H1 (cell line): Measurements from ENCODE around the gene DDX4. TPM values are rescaled to one million over a fixed set of nuclear protein-coding genes. Genes with fewer than 3 reads are reported as not detected.

Experiments
- CEBPB ChIP-seq: IDR thresholded peaks from 2 replicates; pipeline ENCODE4 v1.6.1; 2012; ENCODE audit warnings: low read depth, low read length
- CHD7 ChIP-seq: fragments of 300-600 bp; sonication (generic); IDR thresholded peaks from 2 replicates; pipeline ENCODE4 v1.7.1; 2012; ENCODE audit warnings: low read length, moderate library complexity, mild to moderate bottlenecking, inconsistent platforms; ENCODE audit not compliant: insufficient replicate concordance
- E2F6 ChIP-seq: IDR thresholded peaks from 2 replicates; pipeline ENCODE4 v1.6.1; 2012; ENCODE audit warnings: inconsistent platforms
- GABPA ChIP-seq: IDR thresholded peaks from 2 replicates; pipeline ENCODE4 v1.6.1; 2011; ENCODE audit warnings: mild to moderate bottlenecking, low read length, moderate library complexity, borderline replicate concordance; ENCODE audit not compliant: insufficient read depth
- MAX ChIP-seq: IDR thresholded peaks from 2 replicates; pipeline ENCODE4 v1.6.1; 2012; ENCODE audit warnings: inconsistent platforms
- RFX5 ChIP-seq: IDR thresholded peaks from 2 replicates; pipeline ENCODE4 v1.6.1; 2011; ENCODE audit warnings: low read depth, low read length, improper control_type of control experiment, borderline replicate concordance
- SAP30 ChIP-seq: fragments of 300-600 bp; sonication (generic); IDR thresholded peaks from 2 replicates; pipeline ENCODE4 v1.7.1; 2012; ENCODE audit warnings: low read length, moderate library complexity, mild to moderate bottlenecking, inconsistent platforms; ENCODE audit not compliant: insufficient read depth, insufficient replicate concordance
- SUZ12 ChIP-seq: fragments of 200-600 bp; sonication (generic); IDR thresholded peaks from 2 replicates; pipeline ENCODE4 v1.6.1; 2012; ENCODE audit warnings: mild to moderate bottlenecking, inconsistent platforms, low read length, moderate library complexity, mixed read lengths
- TEAD4 ChIP-seq: IDR thresholded peaks from 2 replicates; pipeline ENCODE4 v1.6.1; 2012; ENCODE audit warnings: low read depth, low read length, inconsistent platforms, mixed read lengths
- YY1 ChIP-seq: IDR thresholded peaks from 2 replicates; pipeline ENCODE4 v1.6.1; 2011; ENCODE audit warnings: low read depth, mild to moderate bottlenecking, low read length
- polyA plus RNA-seq, 7 experiments: library from polyadenylated mRNA; depleted of rRNA in 3 of 7; stranded (reverse) in 5 of 7; unstranded in 2 of 7; fragments of >200 nt in 5 of 7; fragments of 200-250 nt in 2 of 7; gene quantifications; 1 replicate in 5 of 7; 2 replicates in 1 of 7; 4 replicates in 1 of 7; pipeline versions ENCODE4 v1.2.1 to v1.2.3, GENCODE V29; 2011 to 2013; ENCODE audit warnings: missing spikeins in 2 of 7, mixed read lengths in 2 of 7
- total RNA-seq: library from RNA; stranded (reverse); fragmentation: NEBNext Ultra II Directional; extraction: Animal tissue kit (Norgen Biotek cat#: 25700); gene quantifications from 2 replicates; pipeline ENCODE4 v1.2.1, GENCODE V29; 2021

Gene DDX4
- total and polyA plus RNA-seq, 2 of the 8 experiments (the other 6 are each of a cell fraction or from before 2014, with no cell fraction given), result 0.15 TPM; not detected in 1

GRCh38 chr5:55706230-55706629 lies 31.6 kb upstream of the DDX4 start (continued):
- TF ChIP-seq CHD7 (no peak), YY1 (no peak), GABPA (no peak), E2F6 (no peak), RFX5 (no peak), MAX (no peak), CEBPB (no peak), TEAD4 (no peak), SUZ12 (no peak), SAP30 (no peak)
